HEK293 (cell line): ENCODE results near the gene HLA-C.
A peak's percentile ranks its signal among the peaks of the same experiment; 100 is the strongest.

Source experiments
- GLI4 ChIP-seq: fragments of 450-650 bp; formaldehyde crosslinking; IDR thresholded peaks from 2 replicates; pipeline ENCODE4 v1.5.1; 2016; ENCODE audit warnings: missing biosample characterization, missing genetic modification characterization
- HOXA7 ChIP-seq: sonication (generic); formaldehyde crosslinking; IDR thresholded peaks from 2 replicates; pipeline ENCODE4 v1.8.1; 2022; ENCODE audit warnings: missing genetic modification reagents, borderline replicate concordance
- PRDM10 ChIP-seq: fragments of 450-650 bp; formaldehyde crosslinking; IDR thresholded peaks from 2 replicates; pipeline ENCODE4 v1.5.1; 2016; ENCODE audit warnings: missing biosample characterization, missing genetic modification characterization
- PRDM4 ChIP-seq: fragments of 450-650 bp; formaldehyde crosslinking; IDR thresholded peaks from 2 replicates; pipeline ENCODE4 v1.5.1; 2017; ENCODE audit warnings: missing biosample characterization, missing genetic modification characterization
- SETDB1 ChIP-seq: IDR thresholded peaks from one replicate; pipeline ENCODE4 v1.6.1; 2017; ENCODE audit warnings: mild to moderate bottlenecking, low read length, moderate library complexity, mixed read lengths; ENCODE audit not compliant: insufficient read length
- SP2 ChIP-seq: fragments of 450-650 bp; formaldehyde crosslinking; IDR thresholded peaks from 2 replicates; pipeline ENCODE4 v1.5.1; 2016; ENCODE audit warnings: missing biosample characterization, missing genetic modification characterization
- SP7 ChIP-seq: fragments of 450-650 bp; formaldehyde crosslinking; IDR thresholded peaks from 2 replicates; pipeline ENCODE4 v1.5.1; 2016; ENCODE audit warnings: missing biosample characterization, missing genetic modification characterization
- TRIM28 ChIP-seq: IDR thresholded peaks from 2 replicates; pipeline ENCODE4 v1.6.1; 2011; ENCODE audit warnings: low read length, control low read depth, borderline replicate concordance
- WT1 ChIP-seq: fragments of 450-650 bp; formaldehyde crosslinking; IDR thresholded peaks from 2 replicates; pipeline ENCODE4 v1.5.1; 2016; ENCODE audit warnings: missing biosample characterization, missing genetic modification characterization
- ZBTB21 ChIP-seq: fragments of 450-650 bp; formaldehyde crosslinking; IDR thresholded peaks from 2 replicates; pipeline ENCODE4 v1.5.1; 2017; ENCODE audit warnings: missing biosample characterization, missing genetic modification characterization
- ZFP69B ChIP-seq: fragments of 450-650 bp; formaldehyde crosslinking; IDR thresholded peaks from 2 replicates; pipeline ENCODE4 v1.5.1; 2016; ENCODE audit warnings: missing biosample characterization, missing genetic modification characterization
- ZNF10 ChIP-seq: fragments of 450-650 bp; formaldehyde crosslinking; IDR thresholded peaks from 2 replicates; pipeline ENCODE4 v1.5.1; 2017; ENCODE audit warnings: missing biosample characterization, missing genetic modification characterization
- ZNF114 ChIP-seq: fragments of 450-650 bp; formaldehyde crosslinking; IDR thresholded peaks from 2 replicates; pipeline ENCODE4 v1.5.0; 2017; ENCODE audit warnings: missing biosample characterization, missing genetic modification characterization
- ZNF184 ChIP-seq: fragments of 450-650 bp; IDR thresholded peaks from 2 replicates; pipeline ENCODE4 v1.5.1; 2018; ENCODE audit warnings: missing biosample characterization, mild to moderate bottlenecking, missing genetic modification characterization
- ZNF202 ChIP-seq: fragments of 450-650 bp; formaldehyde crosslinking; IDR thresholded peaks from 2 replicates; pipeline ENCODE4 v1.5.1; 2016; ENCODE audit warnings: missing biosample characterization, missing genetic modification characterization, borderline replicate concordance
- ZNF311 ChIP-seq: fragments of 450-650 bp; formaldehyde crosslinking; IDR thresholded peaks from 2 replicates; pipeline ENCODE4 v1.5.1; 2017; ENCODE audit warnings: missing biosample characterization, missing genetic modification characterization, borderline replicate concordance
- ZNF335 ChIP-seq: fragments of 450-650 bp; formaldehyde crosslinking; conservative IDR thresholded peaks from 2 replicates; pipeline ENCODE4 v1.5.1; 2016; ENCODE audit warnings: missing biosample characterization, missing genetic modification characterization
- ZNF362 ChIP-seq: fragments of 450-650 bp; formaldehyde crosslinking; IDR thresholded peaks from 2 replicates; pipeline ENCODE4 v1.5.1; 2016; ENCODE audit warnings: missing biosample characterization, missing genetic modification characterization
- ZNF394 ChIP-seq: fragments of 450-650 bp; formaldehyde crosslinking; IDR thresholded peaks from 2 replicates; pipeline ENCODE4 v1.5.1; 2016; ENCODE audit warnings: missing biosample characterization, missing genetic modification characterization, mild to moderate bottlenecking, moderate library complexity, borderline replicate concordance
- ZNF514 ChIP-seq: fragments of 450-650 bp; formaldehyde crosslinking; IDR thresholded peaks from 2 replicates; pipeline ENCODE4 v1.5.1; 2016; ENCODE audit warnings: missing biosample characterization, missing genetic modification characterization
- ZNF558 ChIP-seq: fragments of 450-650 bp; formaldehyde crosslinking; IDR thresholded peaks from 2 replicates; pipeline ENCODE4 v1.5.1; 2016; ENCODE audit warnings: missing biosample characterization, missing genetic modification characterization
- ZNF670 ChIP-seq: fragments of 450-650 bp; formaldehyde crosslinking; IDR thresholded peaks from 2 replicates; pipeline ENCODE4 v1.5.1; 2016; ENCODE audit warnings: missing biosample characterization, missing genetic modification characterization, low read depth
- ZNF785 ChIP-seq: fragments of 450-650 bp; formaldehyde crosslinking; IDR thresholded peaks from 2 replicates; pipeline ENCODE4 v1.5.1; 2016; ENCODE audit warnings: missing biosample characterization, missing genetic modification characterization
- TF ChIP-seq, protein P1 (sequence below): fragments of 450-650 bp; formaldehyde crosslinking; IDR thresholded peaks from 2 replicates; pipeline ENCODE4 v1.5.1; 2016; ENCODE audit warnings: missing biosample characterization, missing genetic modification characterization
- TF ChIP-seq, protein P2 (sequence below): fragments of 450-650 bp; formaldehyde crosslinking; IDR thresholded peaks from 2 replicates; pipeline ENCODE4 v1.5.1; 2016; ENCODE audit warnings: missing biosample characterization, missing genetic modification characterization
- TF ChIP-seq, protein P3 (sequence below): fragments of 450-650 bp; formaldehyde crosslinking; IDR thresholded peaks from 2 replicates; pipeline ENCODE4 v1.5.1; 2017; ENCODE audit warnings: missing biosample characterization, missing genetic modification characterization

The HLA-C gene

GRCh38 chr6:31246051-31246521 lies 25.8 kb downstream of the HLA-C start (continued):
- TF ChIP-seq PRDM10 (tag by site-specific recombination) (peak; percentile 76), ZNF558 (tag by site-specific recombination) (peak; percentile 54; the same call in 1 of the 2 replicates), HOXA7 (CRISPR knock-in tag) (no peak), SETDB1 (no peak), ZNF114 (no peak), SP7 (tag by site-specific recombination) (peak; percentile 99), SP2 (tag by site-specific recombination) (no peak), GLI4 (no peak), TRIM28 (peak; percentile 89), ZNF362 (tag by site-specific recombination) (peak; percentile 98), PRDM4 (no peak), ZNF670 (tag by site-specific recombination) (no peak), ZFP69B (tag by site-specific recombination) (peak; percentile 28; the same call in 1 of the 2 replicates), ZNF10 (tag by site-specific recombination) (peak; percentile 99), ZNF184 (tag by site-specific recombination) (0 out of 2 replicates have a peak, but pooled peaks have one; percentile 24), WT1 (peak; percentile 86), ZNF394 (tag by site-specific recombination) (0 out of 2 replicates have a peak, but pooled peaks have one; percentile 24), ZNF514 (tag by site-specific recombination) (no peak), ZNF785 (no peak), ZNF202 (tag by site-specific recombination) (no peak), ZNF335 (tag by site-specific recombination) (peak; percentile 52), ZNF311 (tag by site-specific recombination) (no peak), ZBTB21 (peak; percentile 53)
- TF ChIP-seq, protein P1, sequence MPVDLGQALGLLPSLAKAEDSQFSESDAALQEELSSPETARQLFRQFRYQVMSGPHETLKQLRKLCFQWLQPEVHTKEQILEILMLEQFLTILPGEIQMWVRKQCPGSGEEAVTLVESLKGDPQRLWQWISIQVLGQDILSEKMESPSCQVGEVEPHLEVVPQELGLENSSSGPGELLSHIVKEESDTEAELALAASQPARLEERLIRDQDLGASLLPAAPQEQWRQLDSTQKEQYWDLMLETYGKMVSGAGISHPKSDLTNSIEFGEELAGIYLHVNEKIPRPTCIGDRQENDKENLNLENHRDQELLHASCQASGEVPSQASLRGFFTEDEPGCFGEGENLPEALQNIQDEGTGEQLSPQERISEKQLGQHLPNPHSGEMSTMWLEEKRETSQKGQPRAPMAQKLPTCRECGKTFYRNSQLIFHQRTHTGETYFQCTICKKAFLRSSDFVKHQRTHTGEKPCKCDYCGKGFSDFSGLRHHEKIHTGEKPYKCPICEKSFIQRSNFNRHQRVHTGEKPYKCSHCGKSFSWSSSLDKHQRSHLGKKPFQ (tag by site-specific recombination), result no peak
- TF ChIP-seq, protein P2, sequence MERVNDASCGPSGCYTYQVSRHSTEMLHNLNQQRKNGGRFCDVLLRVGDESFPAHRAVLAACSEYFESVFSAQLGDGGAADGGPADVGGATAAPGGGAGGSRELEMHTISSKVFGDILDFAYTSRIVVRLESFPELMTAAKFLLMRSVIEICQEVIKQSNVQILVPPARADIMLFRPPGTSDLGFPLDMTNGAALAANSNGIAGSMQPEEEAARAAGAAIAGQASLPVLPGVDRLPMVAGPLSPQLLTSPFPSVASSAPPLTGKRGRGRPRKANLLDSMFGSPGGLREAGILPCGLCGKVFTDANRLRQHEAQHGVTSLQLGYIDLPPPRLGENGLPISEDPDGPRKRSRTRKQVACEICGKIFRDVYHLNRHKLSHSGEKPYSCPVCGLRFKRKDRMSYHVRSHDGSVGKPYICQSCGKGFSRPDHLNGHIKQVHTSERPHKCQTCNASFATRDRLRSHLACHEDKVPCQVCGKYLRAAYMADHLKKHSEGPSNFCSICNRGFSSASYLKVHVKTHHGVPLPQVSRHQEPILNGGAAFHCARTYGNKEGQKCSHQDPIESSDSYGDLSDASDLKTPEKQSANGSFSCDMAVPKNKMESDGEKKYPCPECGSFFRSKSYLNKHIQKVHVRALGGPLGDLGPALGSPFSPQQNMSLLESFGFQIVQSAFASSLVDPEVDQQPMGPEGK (tag by site-specific recombination), result peak; percentile 45; the same call in 1 of the 2 replicates
- TF ChIP-seq, protein P3, sequence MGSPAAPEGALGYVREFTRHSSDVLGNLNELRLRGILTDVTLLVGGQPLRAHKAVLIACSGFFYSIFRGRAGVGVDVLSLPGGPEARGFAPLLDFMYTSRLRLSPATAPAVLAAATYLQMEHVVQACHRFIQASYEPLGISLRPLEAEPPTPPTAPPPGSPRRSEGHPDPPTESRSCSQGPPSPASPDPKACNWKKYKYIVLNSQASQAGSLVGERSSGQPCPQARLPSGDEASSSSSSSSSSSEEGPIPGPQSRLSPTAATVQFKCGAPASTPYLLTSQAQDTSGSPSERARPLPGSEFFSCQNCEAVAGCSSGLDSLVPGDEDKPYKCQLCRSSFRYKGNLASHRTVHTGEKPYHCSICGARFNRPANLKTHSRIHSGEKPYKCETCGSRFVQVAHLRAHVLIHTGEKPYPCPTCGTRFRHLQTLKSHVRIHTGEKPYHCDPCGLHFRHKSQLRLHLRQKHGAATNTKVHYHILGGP (tag by site-specific recombination), result 0 out of 2 replicates have a peak, but pooled peaks have one; percentile 27
